HL-60 (cell line): ENCODE results near the gene NIPSNAP2.

Experiments
- CTCF ChIP-seq: IDR thresholded peaks from one replicate; pipeline ENCODE4 v1.5.1; 2011; ENCODE audit warnings: low read length, control low read depth, inconsistent platforms; ENCODE audit not compliant: insufficient read depth
- GABPA ChIP-seq: IDR thresholded peaks from 2 replicates; pipeline ENCODE4 v1.6.1; 2012; ENCODE audit warnings: low read depth
- POLR2AphosphoS5 ChIP-seq: IDR thresholded peaks from 2 replicates; pipeline ENCODE4 v1.6.1; 2012; ENCODE audit warnings: low read depth
- REST ChIP-seq: IDR thresholded peaks from 2 replicates; pipeline ENCODE4 v1.6.1; 2012; ENCODE audit warnings: low read depth; ENCODE audit not compliant: insufficient replicate concordance
- SPI1 ChIP-seq: IDR thresholded peaks from 2 replicates; pipeline ENCODE4 v1.6.1; 2012; ENCODE audit warnings: low read depth, mild to moderate bottlenecking, borderline replicate concordance

GRCh38 chr7:55969391-55969790 lies 5.0 kb downstream of the NIPSNAP2 start:
- TF ChIP-seq POLR2AphosphoS5 (no peak), CTCF (no peak), GABPA (no peak), REST (no peak), SPI1 (no peak)
